Measurements from ENCODE around the gene SPINK6.
A peak's percentile ranks its signal among the peaks of the same experiment; 100 is the strongest.

GRCh38 chr5:148179234-148179824 lies 23.5 kb upstream of the SPINK6 start:
- TF ChIP-seq POLR2A (IDR thresholded peaks at IDR 0.05) (no peak), CTCF (IDR thresholded peaks at IDR 0.05 in 4 of 5, conservative IDR thresholded peaks at IDR 0.05 in 1 of 5) (peak in 4 of 5 experiments; percentile 34 to 56 (median 44))

Measured in gastrocnemius medialis (tissue), 4 donors.